GM21390 (cell line): ENCODE measurements around the gene LOXL4.

Experiments used
- ATAC-seq: cut with Tn5 transposase; IDR thresholded peaks from one replicate; pipeline ENCODE4 v1.9.1; 2021; ENCODE audit not compliant: unreplicated experiment

Gene LOXL4

DNA sequence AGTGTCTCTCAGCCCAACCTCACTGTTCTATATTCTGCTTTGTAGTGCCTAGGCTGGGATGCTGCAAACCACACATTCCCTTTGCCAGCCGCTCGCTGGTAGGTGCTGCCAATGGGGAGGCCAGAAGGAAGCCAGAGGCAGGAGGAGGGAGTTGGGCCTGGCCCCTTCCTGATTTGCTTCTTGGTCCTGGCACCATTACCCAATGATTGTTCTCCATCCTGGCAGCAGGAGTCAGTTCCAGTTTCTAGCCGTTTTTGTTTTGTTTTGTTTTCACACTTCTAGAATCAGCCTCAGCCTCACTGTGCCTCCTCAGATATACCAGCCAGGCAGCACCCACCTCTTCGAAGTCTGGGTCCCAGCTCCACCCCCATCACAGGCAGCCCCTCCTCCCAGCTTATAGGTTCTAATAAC, 27.4 kb upstream of the LOXL4 start:
- no peak for ATAC-seq

DNA sequence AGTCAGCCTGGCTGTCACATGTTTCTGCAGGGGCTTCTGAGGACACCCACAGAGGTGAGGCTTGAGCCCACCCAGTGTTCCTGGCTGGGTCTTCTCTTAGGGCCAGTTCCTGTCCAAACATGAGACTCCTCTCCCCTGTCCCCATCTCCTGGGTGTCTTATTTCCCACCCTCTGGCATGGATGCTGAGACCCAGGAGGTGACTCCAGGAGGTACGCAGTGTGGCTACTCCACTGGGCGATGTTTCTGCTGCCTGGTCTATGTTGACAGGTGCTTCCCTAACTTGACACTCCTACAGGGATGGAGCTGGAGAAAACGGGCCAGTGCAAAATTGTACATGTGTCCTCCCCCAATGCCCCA, 26.3 kb upstream of the LOXL4 start:
- no peak for ATAC-seq

DNA sequence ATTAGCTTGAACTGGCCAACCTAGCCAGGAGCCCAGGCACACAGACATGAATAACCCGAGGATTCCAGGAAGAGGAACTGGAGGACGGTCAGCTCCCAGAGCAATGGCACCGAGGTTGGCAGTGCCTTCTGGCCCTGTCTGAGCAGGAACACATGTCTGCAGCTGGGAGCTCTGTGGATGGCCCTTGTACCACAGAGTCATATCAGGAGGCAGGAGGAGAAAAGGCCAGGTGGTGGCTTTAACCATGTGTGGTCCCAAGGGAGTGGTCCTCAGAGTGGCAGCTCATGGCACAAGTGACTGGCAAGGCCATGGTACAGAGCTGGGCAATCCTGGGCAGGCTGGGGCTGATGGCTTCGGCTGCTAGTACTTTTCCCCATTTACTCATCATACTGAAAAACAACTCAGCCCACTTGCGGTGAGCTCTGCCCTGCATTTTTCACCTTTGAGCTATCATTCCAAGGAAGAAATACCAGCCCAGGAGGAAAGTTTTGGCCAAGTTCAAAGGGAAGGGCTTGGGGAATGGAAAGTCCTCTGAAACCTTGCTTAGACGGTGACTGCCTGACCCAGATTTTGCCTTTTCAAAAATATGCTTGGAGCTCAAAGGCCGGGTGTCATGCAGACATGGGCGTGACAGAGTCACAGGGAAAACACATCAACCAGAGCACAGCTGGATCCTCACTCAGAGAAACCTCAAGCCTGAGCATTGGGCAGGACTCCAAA, 25.7 kb upstream of the LOXL4 start:
- no peak for ATAC-seq

DNA sequence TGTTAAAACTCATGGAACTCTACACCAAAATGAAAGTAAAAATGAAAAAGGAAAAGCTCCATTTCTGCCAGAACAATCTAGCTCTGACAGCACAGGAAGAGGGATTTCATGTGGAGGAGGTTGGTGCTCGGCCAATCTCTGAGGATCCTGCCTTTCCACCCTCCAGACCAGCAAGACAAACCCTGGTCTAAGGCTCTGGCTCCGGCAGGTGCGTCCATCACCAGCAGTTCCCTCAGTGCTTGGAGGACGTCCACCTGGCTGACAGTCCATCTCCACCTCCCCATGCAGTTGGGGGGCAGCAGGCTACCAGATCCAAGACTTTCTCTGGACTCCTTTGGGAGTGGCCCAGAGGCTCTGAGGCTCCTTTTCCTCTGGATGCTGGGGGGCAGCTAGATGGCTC, 25.0 kb upstream of the LOXL4 start:
- no peak for ATAC-seq

DNA sequence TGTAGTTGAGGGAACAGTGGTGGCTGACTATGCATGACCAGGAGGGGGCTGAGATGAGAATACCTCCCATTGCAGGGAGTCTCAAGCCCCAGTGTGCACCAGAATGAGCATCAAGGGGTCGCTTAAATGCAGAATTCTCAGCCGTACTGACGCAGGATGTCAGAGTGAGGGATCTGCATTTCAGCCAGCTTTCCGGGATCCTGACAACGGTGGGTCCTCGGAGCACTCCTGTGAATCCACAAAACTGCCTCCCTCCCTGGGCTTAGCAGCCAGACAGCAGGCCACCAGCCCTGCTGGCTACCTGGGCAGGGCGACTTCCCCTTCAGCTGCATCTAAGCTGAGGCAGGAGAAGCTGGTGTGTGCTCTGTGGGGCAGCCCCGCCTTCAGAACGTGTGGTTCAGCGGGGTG, 21.8 kb upstream of the LOXL4 start:
- ATAC-seq: no peak

DNA sequence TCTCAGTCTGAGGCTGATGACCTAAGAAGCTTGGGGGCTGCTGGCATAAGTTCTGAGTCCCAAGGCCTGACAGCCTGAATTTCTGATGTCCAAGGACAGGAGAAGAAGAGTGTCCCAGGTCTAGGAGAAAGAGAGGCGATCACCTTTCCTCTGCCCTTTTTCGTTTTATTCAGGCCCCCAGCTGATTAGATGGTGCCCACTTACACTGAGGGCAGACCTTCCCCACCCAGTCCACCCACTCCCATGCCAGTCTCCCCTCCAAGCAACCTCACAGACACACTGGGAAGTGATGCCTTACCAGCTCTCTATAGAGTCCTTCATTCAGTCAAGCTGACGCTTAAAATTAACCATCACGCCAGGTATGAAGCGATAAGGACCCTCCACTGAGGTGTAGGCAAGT, 19.3 kb upstream of the LOXL4 start:
- ATAC-seq: no peak

DNA sequence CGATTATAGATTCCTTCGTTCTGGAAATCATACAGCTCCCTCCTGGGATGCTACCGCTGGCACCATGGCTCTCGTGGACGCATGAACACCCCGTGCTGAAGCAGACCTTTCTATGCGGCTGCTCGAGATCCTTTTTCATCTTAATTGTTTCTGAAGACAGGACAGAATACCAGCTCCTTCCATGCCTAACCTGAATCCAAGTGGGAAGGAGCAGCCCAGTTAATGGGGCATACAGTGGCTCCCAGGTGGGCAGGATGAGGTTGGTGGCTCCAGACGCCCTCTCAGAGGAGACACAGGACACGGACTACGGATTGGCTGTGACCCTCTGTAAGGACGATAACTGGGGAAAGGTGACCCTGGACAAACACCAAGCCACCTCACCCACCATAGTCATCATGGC, 18.4 kb upstream of the LOXL4 start:
- no peak for ATAC-seq

DNA sequence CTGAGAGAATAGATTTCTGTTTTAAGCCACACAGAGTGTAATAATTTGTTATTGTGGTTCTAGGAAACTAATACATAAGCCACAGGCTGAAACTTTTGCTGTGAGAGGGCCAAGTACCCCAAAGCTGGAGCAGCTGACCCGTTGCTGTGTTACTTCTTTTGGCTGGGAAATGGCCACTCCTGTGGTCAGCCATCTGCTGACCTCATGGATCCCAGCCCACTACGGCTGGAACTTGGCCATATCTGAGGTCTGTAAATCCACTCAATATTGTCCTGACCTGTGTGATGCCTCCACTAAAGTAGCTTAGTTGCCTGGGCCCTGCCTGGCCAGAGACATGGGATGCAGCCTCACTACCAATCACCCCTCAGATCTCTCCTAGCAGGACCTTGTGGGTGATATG, 17.4 kb upstream of the LOXL4 start:
- no peak for ATAC-seq

DNA sequence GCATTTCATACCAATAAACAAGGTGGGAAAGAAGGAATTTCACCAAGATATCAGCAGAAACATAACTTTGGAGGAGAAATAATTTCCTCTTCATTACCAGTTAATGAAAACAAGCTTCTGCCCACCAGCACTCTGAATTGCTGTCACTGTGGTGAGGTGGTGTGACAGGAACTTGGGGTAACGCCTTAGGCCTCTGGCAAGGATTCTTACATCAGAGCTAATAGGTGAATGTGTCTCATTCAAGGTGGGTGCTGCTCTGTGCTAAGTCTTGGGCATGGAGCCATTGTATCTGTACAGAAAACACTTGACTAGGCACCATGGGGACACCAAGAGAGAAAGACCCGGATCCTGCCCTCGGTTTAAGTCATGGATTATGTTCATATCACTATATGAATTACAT, 8.3 kb upstream of the LOXL4 start:
- no peak for ATAC-seq

DNA sequence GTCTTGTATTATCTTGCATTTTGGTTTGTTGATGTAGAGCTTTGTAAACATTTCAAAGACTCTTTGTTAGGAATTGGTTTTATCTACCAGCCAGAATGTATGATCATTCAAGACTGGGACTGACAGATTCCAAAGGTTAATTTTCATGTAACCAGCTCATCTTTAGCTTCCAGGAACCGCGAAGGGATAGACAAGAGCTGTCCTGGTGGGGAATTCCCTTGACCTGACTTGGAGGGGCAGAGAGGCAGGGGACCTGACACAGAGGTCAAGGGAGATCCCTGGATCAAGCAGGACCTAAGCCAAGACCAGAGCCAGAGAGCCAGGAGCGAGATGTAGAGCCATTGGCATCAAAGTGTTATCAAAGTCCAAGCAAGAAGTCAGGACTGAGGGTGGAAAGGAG, 6.6 kb upstream of the LOXL4 start:
- no peak for ATAC-seq

DNA sequence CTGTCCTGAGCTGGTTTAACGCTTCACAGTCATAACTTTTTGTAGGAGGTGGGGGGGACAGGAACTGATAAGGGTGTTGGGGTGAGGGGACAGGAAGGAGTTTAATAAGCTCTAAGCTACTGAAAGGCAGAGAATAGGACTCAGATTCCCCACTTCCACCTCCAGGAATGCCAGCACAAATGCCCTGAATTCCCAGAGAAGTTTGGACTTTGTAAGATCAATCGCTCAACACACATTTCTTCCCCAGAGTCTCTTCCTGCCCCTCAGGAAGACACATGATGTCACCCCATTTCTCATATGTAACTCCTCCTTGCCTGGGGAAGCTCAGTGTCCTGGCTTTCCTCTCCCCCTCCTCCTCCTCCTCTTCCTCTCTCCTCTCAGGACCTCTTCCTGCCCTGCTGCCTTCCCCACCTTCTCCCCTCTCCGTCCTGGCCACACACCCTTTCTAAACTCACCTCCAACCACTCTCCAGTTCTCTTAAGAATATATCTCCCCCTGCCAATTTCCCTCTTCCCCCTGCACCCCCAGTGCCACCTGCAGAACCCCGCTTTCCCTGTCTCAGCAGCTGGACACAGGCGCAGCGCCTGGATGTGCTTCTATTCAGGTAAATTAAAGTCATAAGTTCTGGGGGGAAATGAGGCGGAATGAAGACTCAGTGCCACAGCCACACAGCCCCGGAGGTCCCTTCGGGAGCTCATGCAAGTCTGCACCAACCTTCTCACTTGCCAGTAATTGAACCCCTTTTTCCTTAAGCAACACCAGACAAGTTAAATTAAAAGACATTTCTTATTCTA, 5.3 kb upstream of the LOXL4 start:
- no peak for ATAC-seq

DNA sequence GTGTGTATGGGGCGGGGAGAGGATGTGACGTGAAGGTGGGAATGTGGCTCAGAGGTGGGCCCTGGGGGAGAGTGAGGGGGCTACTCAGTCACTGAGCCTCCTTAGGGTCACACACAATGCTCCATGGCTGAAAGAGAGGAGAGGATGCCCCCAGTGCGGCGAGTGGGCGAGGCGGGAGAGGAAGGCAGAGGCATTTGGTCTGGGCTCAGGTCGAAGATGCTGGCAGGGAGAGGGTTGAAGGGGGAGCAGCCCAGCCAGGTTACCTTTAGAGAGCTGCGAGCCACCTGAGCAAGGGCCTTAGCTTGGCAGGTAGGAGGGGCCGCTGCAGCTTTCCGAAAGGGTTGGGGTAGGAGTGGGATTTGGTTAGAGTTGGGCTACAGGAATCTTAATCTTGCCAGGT, 4.7 kb upstream of the LOXL4 start:
- ATAC-seq: no peak

DNA sequence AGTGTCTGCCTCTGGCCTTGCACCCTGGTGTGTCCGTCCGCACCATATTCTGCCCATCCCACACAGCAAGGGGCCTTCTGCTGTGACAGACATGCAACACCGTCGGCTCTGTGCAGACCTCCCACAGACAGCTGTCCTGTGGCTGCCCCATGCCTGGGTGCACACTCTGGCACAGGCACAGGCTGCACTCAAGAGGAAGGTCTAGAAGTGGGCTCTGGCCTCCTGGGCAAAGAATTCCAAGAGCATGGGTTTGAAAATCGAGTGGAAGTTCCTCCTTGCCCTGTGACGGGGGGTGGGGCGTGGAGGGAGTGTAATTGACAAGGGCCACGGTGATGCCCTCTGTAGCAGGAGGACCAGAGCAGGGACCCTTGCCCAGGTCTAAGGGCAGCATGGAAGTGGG, 4.3 kb upstream of the LOXL4 start:
- no peak for ATAC-seq

DNA sequence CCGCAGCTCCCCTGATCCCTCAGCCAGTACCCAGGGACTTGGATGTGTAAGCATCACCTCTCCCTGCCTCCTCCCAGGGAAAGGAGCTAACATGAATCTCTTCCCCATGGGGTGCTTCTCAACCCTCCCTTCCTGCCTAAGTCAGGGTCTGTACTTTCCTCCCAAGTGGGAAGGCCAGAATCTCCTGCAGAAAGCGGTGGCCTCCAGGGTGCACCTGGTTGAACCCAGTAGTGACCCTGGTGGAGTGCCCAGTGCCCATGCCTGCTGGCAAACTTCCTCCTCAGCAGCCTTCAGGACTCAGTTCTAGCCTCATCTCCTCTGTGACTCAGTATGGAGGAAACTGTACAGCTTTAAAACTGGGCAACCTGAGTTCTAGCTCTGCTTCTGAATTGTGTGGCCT, 2.8 kb upstream of the LOXL4 start:
- ATAC-seq: no peak

DNA sequence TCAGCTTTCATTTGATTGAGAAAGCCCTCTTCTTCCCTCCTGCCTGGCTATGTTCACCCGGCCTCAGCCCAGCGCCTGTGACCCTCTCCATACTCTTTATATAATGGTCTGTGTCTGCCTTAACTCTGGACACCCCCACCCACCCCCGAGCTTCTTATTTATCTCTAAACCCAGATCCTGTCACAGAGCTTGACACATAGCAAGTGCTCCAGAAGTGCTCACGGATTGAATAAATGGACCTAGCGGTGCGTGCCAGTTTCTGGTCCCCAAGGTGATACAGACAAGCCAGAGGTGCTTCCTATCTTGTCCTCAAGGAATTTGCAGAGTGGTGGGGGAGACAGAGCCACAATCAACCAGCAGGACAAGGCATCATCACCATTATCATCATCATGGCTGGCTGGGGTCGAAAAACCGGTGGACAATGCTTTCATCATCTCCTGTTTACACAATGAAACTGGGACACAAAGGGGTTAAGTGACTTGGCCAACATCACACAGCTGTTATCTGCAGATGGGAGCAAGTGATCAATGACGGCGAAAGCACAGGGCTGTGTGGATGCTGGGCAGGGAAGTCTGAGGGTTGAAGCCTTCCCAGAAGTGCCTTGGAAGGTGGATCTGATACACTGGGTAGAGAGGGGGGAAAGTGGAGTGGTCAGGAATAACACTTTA, 2.2 kb upstream of the LOXL4 start:
- ATAC-seq: no peak

DNA sequence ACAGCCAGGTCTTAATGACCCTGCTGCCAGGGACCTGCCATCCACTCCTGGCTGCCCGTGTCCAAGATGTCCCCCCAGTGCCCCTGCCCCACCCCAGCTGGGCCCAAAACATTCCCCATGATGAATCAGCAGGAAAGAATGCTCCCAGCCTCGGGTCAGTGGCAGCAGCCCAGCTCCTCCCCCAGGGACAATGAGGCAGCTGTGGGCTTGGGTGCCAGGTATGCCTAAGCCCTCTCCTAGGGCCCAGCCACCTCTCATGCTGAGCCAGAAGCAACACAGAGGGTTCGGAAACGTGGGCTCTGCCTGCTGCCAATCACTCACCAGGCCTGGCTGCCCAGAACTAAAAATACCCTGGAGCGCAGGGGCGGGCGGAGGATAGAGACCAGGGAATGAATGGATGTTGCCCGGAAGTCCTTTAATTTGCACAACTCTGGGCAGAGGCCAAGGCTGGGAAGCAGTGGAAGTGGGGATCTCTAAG, 1.5 kb upstream of the LOXL4 start:
- no peak for ATAC-seq

DNA sequence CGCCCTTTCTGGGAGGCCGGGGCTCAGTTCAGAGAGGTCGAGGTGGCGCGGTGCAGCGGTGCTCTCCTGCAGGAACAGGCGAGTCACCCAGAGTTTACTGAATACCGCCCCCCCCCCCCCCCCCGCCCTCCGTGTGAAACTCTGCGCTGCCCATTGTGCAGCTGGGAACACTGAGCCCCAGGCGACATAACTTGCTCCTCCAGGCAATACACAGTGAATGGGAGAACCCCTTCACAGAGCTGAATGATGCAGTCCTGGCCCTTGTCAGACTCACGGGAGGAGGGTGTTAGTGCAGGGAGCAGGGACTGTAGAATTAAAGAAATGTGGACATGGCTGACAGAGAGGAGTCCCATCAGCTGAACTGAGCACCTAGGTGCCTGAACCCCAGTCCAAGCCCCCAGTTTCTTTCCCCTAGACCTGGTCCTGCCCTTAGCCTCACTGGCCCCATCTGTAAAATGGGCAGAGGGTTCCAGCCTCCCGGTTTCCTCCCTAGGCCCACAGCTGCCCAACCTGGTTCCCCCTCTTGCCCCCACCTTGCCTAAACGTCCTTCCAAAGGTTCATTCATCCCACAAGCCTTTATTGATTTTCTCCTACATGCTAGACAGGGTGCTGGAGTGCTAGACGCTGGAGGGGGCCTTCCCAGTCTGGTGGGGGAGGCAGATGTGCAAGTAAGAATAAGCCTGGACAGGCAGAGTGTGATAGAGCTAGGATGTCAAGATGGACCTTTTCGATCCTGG, 869 bp upstream of the LOXL4 start:
- no peak for ATAC-seq

DNA sequence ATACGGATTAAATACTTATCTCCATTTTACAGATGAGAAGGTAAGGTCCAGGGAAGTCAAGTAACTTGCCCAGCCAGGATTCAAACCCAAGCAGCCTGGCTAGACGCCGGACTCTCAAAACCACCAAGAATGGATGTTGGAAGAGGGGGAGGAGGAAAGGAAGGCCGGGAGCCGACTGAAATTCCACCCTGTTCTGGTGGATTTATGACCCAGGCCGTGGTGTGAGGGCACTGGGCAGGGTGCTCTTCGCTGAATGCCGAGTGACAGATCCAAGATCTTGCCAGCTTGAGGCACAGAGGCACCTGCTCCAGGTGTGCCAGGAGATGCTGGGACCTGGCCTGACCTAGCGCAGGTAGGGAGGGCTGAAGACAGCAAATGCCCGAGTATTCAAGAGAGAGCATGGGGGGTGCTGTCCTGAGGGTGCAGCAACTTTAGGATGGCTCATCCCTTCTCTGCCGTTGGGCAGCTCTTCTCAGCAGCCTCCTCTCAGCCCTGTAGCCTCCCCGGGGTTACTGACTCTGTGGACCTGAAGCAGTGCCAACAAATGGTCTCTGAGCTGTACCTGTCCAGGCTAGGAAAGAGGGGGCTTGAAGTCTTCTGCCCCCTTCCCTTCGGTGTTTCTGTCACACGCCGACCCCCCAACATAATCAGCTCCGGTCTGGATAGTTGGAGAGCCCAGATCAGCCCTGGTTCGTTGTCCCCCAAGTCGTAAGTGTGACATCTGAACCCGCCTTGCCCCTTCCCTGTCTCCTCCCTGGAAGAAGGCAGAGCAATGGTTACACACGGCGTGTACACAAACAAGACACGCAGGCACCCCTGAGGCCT, 713 bp downstream of the LOXL4 start:
- ATAC-seq: no peak

DNA sequence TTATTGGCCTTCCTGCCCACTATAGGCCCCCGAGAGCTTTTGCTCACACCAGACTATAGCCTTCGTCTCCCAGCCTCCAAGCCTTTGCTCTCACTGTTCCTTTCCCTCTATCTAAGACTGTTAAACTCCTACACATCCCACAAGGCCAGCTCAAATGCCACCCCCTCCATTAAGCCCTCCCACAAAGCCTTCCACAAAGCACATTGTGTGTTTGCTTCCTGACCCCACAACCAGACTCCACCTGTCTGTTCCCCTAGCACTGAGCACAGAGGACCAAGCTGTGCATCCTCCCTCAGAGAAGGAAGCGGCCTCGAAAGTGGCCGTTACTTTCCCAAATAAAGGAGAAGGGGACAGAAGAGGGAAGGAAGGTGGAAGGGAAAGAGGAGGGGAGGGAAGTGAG, 1.3 kb downstream of the LOXL4 start:
- no peak for ATAC-seq
